ENCODE measurements around the gene IFITM2.

IFITM2 gene

DNA sequence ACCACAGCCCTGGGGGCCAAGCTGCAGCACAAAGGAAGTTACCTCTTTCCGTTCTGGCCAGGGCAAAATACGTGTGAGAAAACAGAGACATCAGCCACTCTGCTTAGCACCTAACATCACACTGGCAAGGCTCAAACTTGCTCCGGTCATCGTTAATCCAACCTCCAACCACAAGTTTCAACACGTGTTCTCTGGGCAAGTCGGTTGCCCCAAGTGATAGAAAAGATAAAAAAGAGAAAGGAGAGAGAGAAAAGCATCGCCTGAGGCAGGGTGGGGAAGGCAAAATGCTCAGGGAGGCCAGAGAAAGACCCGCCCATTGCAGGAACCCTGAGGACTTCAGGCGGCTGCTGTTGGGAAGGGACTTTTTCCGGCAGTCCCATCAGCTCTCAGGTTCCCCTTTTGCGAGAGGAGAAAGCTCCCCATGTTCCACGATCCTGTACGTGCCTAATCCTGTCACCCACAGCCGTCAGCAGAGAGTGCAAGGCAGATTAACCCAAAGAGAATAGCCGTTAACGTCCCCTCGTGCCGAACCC is 43.2 kb downstream of the IFITM2 start:
- Mint-ChIP-seq H3K36me3 (ENCODE audit: insufficient read depth) (peaks cover 14% of the 10 kb centered on the region), H3K9me3 (no peaks in the 10 kb centered on the region), H3K27me3 (no peaks in the 10 kb centered on the region), H3K27ac (peak overlapping the region; percentile 50 to 83), H3K4me3 (peak overlapping the region; percentile 59 to 60), H3K4me1 (ENCODE audit: low read depth in 2 of 2) (peaks cover 38 to 39% of the 10 kb centered on the region in 2 donors)
- ATAC-seq (replicated peaks) (peak; percentile 65), DNase-seq (no peak)

DNA sequence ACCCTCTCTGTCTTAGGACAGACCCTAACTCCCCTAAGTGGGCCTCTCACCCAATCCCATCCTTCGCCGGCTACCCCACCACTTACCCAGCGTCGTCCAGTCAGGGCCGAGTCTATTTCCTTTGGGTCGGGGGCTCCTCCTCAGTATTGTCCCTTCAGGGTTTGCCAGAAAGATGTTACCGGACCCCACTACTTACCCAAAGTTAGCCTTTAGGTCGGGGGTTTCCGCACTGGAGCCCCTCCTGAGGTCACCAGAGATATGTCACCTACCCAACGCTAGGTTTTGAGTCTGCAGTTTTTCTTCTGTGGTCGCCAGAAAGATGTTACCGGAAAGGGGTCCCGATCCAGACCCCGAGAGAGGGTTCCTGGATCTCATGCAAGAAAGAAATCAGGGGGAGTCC is 43.8 kb downstream of the IFITM2 start:
- Mint-ChIP-seq H3K4me1 (ENCODE audit: low read depth in 2 of 2) (peaks cover 38 to 39% of the 10 kb centered on the region in 2 donors), H3K27me3 (no peaks in the 10 kb centered on the region), H3K9me3 (no peaks in the 10 kb centered on the region), H3K4me3 (peak overlapping the region in 1 of 2 donors; percentile 18), H3K27ac (peak overlapping the region; percentile 50 to 83), H3K36me3 (ENCODE audit: insufficient read depth) (peaks cover 14% of the 10 kb centered on the region)
- DNase-seq (no peak), ATAC-seq (replicated peaks) (no peak)

DNA sequence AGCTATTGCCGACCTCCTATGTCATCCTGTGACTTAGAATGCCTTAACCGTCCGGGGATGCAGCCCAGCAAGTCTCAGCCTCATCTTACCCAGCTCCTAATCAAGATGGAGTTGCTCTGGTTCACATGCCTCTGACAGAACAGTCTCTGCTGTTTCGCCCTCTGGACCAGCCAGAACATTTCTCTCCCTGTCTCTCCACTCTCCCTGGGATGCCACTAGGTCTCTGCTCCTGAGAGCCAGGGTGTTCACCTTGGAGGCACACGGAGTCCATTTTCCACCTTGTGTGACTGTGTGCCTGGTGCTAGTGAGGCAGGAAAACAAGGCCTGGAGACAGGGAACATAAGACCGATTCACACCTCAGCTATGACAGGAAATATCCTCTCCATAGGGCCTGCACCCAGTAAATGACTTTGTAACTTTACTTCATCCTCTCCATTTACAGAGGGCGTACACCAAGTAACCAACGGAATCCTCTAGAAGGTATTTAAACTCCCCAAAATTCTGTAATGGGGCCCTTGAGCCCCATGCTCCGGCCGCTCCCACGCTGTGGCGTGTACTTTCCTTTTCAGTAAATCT is 44.9 kb downstream of the IFITM2 start:
- H3K4me3 Mint-ChIP-seq: no peak overlapping the region
- ATAC-seq (replicated peaks) (no peak), DNase-seq (no peak)
- peaks cover 38 to 39% of the 10 kb centered on the region in 2 donors for H3K4me1 Mint-ChIP-seq (ENCODE audit: low read depth in 2 of 2)
- peaks cover 14% of the 10 kb centered on the region for H3K36me3 Mint-ChIP-seq (ENCODE audit: insufficient read depth)
- H3K27ac Mint-ChIP-seq: peak overlapping the region; percentile 7 to 52
- H3K9me3 Mint-ChIP-seq: no peaks in the 10 kb centered on the region
- no peaks in the 10 kb centered on the region for H3K27me3 Mint-ChIP-seq

DNA sequence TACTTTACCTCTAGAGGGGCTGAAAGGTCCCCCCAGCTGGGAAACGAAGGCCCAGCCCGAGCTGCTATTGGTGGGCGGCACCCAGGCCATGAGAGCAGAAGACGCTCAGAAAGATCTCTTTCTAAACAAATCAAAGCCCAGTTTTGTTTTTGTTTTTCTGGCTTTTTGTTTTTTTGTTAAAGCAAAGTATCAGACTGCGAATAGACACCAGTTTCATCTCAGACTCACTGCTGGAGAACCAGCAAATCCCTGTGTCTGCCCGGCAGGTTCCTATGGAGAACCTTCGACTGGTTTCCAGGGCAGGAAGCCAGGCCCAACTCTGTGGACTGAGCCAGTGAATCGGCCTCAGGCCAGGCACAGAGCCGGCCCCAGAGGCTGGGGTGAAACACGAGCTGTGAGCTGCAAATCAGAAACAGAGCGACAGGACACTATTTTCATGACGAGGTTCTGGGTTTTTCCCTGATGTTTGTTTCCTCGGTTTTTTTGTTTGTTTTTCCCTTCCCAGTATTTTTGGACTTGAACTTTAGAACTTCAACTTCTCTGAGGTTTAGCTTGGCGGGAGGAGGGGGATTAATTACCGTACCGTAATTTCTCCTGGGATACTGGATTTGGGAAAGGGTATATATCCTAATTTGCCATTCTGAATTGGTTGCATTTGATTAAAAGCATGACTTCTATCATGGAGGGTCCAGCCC is 45.7 kb downstream of the IFITM2 start:
- Mint-ChIP-seq H3K27ac (peak overlapping the region; percentile 7 to 52), H3K9me3 (no peaks in the 10 kb centered on the region), H3K36me3 (ENCODE audit: insufficient read depth) (peaks cover 14% of the 10 kb centered on the region), H3K27me3 (no peaks in the 10 kb centered on the region), H3K4me3 (no peak overlapping the region), H3K4me1 (ENCODE audit: low read depth in 2 of 2) (peaks cover 38 to 39% of the 10 kb centered on the region in 2 donors)
- no peak for DNase-seq
- no peak for ATAC-seq (replicated peaks)

DNA sequence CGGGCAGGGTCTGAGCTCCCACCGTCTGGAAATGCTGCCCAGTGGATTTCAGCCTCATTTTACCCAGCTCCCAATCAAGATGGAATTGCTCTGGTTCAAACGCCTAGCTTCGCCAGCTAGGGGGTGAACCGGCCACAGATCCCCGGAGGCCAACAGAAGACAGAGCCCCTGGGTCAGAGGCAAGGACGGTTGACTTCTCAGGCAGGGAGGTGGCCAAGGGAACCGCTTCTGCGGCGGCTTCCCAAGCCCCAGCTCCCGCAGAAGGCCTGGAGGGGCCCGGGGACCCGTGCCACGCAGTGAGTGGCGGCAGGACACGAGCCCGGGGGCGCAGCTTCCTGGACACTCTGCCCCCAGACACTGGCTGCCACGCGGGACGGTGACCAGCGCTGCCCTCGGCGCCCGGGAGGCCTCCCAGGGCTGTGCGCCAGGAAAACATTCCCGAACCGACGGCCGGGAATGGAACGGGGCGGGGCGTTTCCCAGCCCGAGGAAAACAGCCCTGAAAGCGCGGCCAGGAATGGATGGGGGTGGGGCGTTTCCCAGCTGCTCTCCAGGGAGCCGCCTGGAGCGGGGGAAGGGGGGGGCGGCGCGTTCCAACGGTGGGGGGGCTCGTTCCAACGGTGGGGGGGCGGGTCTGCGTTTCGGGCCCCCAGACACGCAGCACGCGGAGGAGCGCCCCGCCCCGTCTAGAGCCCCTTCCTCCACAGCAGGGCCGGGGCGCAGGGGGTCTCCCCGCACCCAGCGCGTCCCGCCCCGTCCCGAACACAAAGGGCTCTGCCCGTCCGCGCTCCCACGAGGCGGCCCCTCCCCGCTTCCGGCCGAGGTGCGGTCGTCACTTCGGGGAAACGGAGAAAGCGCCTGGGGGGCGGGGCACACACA is 48.2 kb downstream of the IFITM2 start:
- peaks cover 36 to 38% of the 10 kb centered on the region in 2 donors for H3K4me1 Mint-ChIP-seq (ENCODE audit: low read depth in 2 of 2)
- H3K4me3 Mint-ChIP-seq: peak overlapping the region; percentile 58 to 61

DNA sequence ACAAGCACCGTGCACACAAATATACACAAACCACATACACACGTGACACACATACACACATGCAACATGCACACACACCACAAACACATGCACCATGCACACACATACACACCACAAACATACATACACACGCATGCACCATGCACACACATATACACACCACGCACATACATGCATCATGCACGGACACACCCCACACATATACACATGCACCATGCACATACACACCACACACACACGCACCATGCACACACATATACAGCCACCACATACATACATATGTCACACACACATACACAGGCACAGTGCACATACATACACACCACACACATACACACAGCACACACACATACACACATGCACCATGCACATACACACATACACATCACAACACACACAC is 49.0 kb downstream of the IFITM2 start:
- Mint-ChIP-seq H3K4me1 (ENCODE audit: low read depth in 2 of 2) (peaks cover 28 to 30% of the 10 kb centered on the region in 2 donors), H3K27me3 (no peaks in the 10 kb centered on the region), H3K4me3 (no peak overlapping the region), H3K27ac (no peak overlapping the region), H3K36me3 (ENCODE audit: insufficient read depth) (peaks cover 14% of the 10 kb centered on the region), H3K9me3 (no peaks in the 10 kb centered on the region)
- ATAC-seq (replicated peaks) (no peak), DNase-seq (no peak)

More for the DNA sequence above, 48.2 kb downstream of the IFITM2 start:
- H3K9me3 Mint-ChIP-seq: no peaks in the 10 kb centered on the region
- peak overlapping the region; percentile 52 to 61 for H3K27ac Mint-ChIP-seq
- DNase-seq (peak; percentile 70 to 72 (median 71)), ATAC-seq (replicated peaks) (peak; percentile 62)
- H3K27me3 Mint-ChIP-seq: no peaks in the 10 kb centered on the region
- H3K36me3 Mint-ChIP-seq (ENCODE audit: insufficient read depth): peaks cover 14% of the 10 kb centered on the region

DNA sequence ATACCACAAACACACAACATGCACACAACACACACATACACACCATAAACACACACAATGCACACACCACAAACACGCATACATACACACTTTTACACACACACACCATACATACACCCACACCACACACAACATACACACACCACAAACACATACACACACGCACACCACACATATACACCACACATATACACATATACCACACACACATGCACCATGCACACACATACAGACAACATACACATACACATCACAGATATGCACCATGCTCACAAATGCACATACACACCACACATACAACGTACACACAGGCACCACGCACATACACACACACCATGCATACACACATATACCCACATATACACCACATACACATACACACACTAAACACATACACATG is 50.0 kb downstream of the IFITM2 start:
- no peak for DNase-seq
- no peaks in the 10 kb centered on the region for H3K27me3 Mint-ChIP-seq
- H3K4me3 Mint-ChIP-seq: no peak overlapping the region
- H3K4me1 Mint-ChIP-seq (ENCODE audit: low read depth in 2 of 2): peaks cover 25 to 29% of the 10 kb centered on the region in 2 donors
- no peak for ATAC-seq (replicated peaks)
- no peak overlapping the region for H3K27ac Mint-ChIP-seq
- no peaks in the 10 kb centered on the region for H3K9me3 Mint-ChIP-seq
- peaks cover 14% of the 10 kb centered on the region for H3K36me3 Mint-ChIP-seq (ENCODE audit: insufficient read depth)

DNA sequence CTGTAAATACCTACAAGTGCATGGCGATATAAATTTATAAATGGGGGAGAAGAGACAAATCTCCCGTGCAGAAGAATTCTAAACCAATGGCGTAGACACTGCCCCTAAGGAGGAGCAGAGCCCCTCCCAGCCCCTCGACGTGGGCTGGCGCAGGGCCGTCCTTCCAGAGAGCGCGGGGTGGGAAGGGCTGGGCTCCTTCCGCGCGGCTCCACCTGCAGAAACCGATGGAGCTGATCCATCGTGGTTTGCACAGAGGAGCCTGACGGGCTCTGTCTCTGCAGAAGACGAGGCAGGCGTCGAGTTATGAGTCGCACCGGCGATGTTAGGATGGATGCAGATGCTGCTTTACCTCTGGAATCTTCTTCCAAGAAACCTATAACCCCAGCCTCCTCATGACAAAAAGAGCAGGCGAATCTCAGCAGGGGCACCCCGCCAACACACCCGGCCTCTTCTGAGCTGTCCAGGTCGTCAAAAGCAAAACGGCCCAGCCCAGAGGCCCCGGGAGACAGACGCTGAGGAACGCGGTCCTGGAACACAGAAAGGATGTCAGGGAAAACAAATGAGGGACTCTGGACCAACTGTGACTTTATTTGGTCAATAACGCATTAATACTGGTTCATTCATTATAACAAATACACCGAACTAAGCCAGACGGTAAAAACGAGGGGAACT is 50.6 kb downstream of the IFITM2 start:
- no peak overlapping the region for H3K27ac Mint-ChIP-seq
- H3K4me3 Mint-ChIP-seq: no peak overlapping the region
- H3K9me3 Mint-ChIP-seq: no peaks in the 10 kb centered on the region
- DNase-seq: no peak
- peaks cover 14% of the 10 kb centered on the region for H3K36me3 Mint-ChIP-seq (ENCODE audit: insufficient read depth)
- peaks cover 18 to 23% of the 10 kb centered on the region in 2 donors for H3K4me1 Mint-ChIP-seq (ENCODE audit: low read depth in 2 of 2)
- no peaks in the 10 kb centered on the region for H3K27me3 Mint-ChIP-seq
- no peak for ATAC-seq (replicated peaks)

All from effector memory CD8-positive, alpha-beta T cell (primary cell).